Choroid plexus epithelial cell (primary cell): ENCODE data around the gene ADAD2.
A peak's percentile ranks its signal among the peaks of the same experiment; 100 is the strongest.
"Not testable (repeated sequence)": the region's sequence is repeated elsewhere in the genome, so short reads cannot be mapped to it uniquely, and the experiment has no call there.

Experiments
- DNase-seq: peaks from one replicate; pipeline ENCODE4 v3.0.0-alpha.2; 2010; ENCODE audit warnings: low read depth
- H3K4me3 ChIP-seq: 2 replicates; pipeline ENCODE4 v1.5.1; 2011; ENCODE audit warnings: low read depth, mild to moderate bottlenecking, control low read depth, low read length, moderate library complexity
- CTCF ChIP-seq: conservative IDR thresholded peaks from 2 replicates; pipeline ENCODE4 v1.5.1; 2011; ENCODE audit warnings: low read depth, mild to moderate bottlenecking, control low read depth, inconsistent platforms, low read length, moderate library complexity

The ADAD2 gene

GRCh38 chr16:84196101-84196500 lies 5.1 kb downstream of the ADAD2 start:
- H3K4me3 ChIP-seq, result no peak overlapping the region

GRCh38 chr16:84196727-84197394 lies 5.9 kb downstream of the ADAD2 start:
- H3K4me3 ChIP-seq, result no peak overlapping the region
- TF ChIP-seq CTCF, result no peak
- DNase-seq, result no peak

More at GRCh38 chr16:84196101-84196500, 5.1 kb downstream of the ADAD2 start:
- DNase-seq, result no peak
- TF ChIP-seq CTCF, result no peak

GRCh38 chr16:84197466-84198128 lies 6.6 kb downstream of the ADAD2 start:
- H3K4me3 ChIP-seq, result no peak overlapping the region
- no peak for DNase-seq
- no peak for TF ChIP-seq CTCF

- no peak overlapping the region for H3K4me3 ChIP-seq
- peak; percentile 80 for DNase-seq
- TF ChIP-seq CTCF, result no peak
Observed at GRCh38 chr16:84198401-84198800, 7.4 kb downstream of the ADAD2 start.

- TF ChIP-seq CTCF, result no peak
- H3K4me3 ChIP-seq, result no peak overlapping the region
- no peak for DNase-seq
Observed at GRCh38 chr16:84199097-84199496, 8.1 kb downstream of the ADAD2 start.

- no peak for TF ChIP-seq CTCF
- H3K4me3 ChIP-seq, result no peak overlapping the region
- DNase-seq, result no peak
Observed at GRCh38 chr16:84199861-84200260, 8.9 kb downstream of the ADAD2 start.

GRCh38 chr16:84204551-84204950 lies 13.6 kb downstream of the ADAD2 start:
- H3K4me3 ChIP-seq, DNase-seq: not testable (repeated sequence)

- not testable (repeated sequence) for H3K4me3 ChIP-seq, DNase-seq
Observed at GRCh38 chr16:84205123-84205522, 14.2 kb downstream of the ADAD2 start.
